ENCODE measurements around the gene SYNC. TPM values are rescaled to one million over a fixed set of nuclear protein-coding genes. Genes with fewer than 3 reads are reported as not detected.

SYNC gene
- 0.07 and 0.45 TPM in 2 replicates for total RNA-seq (2014; rRNA removed; shearing (Covaris generic))

DNA sequence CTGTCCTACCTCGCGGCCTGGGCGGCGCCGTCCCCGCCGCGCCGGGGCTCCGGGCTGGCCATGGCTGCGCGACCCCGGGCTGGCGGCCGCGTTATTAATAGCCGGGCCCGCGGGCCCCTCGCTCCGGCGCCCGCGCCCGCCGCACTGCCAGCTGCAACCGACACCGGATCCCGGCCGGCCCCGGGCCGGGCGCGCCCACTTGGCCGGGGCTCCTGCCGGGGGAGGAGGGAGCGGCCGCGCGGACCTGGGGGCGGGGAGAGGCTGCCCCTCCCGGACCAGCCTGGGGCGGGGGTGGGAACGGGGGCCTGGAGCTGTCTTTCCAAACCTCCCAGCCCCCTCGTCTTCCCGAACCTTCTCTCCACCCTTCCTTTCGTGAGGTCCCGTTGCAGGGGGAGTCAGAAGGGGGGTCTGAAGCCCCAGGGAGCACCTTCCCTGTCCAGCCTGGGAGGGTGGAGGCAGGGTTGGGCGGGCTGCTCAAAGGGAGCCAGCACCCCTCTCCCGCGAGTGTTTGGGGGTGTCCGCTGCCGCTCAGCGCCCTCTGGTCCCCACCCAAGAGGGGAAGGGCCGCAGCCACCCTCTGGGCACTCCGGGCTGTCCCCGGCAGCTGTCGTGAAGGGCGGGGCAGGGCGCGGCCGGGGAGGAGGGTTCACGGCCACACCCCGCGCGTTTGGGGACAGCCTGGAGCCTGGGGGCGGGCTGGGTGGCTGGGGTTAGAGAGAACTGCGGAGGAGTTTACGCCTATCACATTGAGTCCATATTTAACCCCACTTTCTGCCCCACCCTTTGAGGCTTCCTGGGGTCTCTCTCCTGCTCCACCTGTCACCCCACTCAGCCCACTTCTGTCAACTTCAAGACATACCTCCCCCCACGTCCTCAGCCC is at the start of gene SYNC:
Gene SYNC (minus strand): TSS at position 172 of the 880 bp plus-strand sequence. CDS start 110 bp downstream, at position 62.
- peak; percentile 91 for DNase-seq
- Histone ChIP-seq H3K27me3 (ENCODE audit: control insufficient read depth, insufficient read depth, low read length) (peaks cover 33% of the 10 kb centered on the region), H3K36me3 (replicated peaks; ENCODE audit: control insufficient read depth, insufficient read depth, low read length) (no peaks in the 10 kb centered on the region), H3K4me3 (ENCODE audit: insufficient read depth, low read depth, low read length) (peak within 1 kb of the TSS; percentile 56)

DNA sequence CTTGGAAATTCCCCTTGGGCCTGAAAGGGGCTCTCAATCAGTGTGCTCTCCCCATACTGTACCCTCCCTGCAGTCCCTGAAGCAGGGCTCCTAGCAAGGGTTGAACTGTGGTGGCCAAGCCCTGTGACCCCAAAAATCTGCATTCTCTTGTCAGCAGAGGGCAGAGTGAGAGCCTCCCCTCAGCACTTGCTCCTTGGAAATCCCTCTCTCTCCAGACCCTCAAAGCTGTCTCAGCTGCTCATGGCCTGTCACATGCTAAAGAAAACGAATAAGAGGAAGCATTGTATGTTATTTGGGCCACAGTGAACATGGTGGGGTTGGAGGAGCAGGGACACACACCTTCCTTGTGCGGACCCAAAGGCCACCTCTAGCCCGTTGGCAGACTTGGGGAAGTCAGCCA is 47.2 kb upstream of the SYNC start:
- Histone ChIP-seq H3K36me3 (replicated peaks; ENCODE audit: control insufficient read depth, insufficient read depth, low read length) (no peaks in the 10 kb centered on the region), H3K4me3 (ENCODE audit: insufficient read depth, low read depth, low read length) (no peak overlapping the region), H3K27me3 (ENCODE audit: control insufficient read depth, insufficient read depth, low read length) (no peaks in the 10 kb centered on the region)
- no peak for DNase-seq

DNA sequence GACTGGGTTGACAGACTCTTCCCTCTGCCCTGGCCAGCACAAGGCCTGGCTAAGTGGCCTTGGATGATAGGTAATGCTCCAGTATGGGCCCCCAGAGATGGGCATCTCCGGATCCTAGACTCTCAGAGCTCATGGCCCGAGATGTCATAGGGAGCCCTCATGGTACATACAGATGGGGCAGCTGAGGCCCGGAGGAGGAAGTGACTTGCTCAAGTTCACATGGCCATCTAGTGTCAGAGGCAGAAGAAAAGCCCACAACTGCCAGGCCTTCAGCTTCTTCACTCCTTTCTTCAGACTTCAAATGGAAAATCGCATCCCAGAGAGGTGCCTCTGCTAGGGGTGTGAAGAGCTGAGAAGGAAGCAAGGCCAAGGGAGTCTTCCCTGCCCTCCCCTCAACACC is 46.8 kb upstream of the SYNC start:
- Histone ChIP-seq H3K4me3 (ENCODE audit: insufficient read depth, low read depth, low read length) (no peak overlapping the region), H3K36me3 (replicated peaks; ENCODE audit: control insufficient read depth, insufficient read depth, low read length) (no peaks in the 10 kb centered on the region), H3K27me3 (ENCODE audit: control insufficient read depth, insufficient read depth, low read length) (no peaks in the 10 kb centered on the region)
- DNase-seq: no peak

DNA sequence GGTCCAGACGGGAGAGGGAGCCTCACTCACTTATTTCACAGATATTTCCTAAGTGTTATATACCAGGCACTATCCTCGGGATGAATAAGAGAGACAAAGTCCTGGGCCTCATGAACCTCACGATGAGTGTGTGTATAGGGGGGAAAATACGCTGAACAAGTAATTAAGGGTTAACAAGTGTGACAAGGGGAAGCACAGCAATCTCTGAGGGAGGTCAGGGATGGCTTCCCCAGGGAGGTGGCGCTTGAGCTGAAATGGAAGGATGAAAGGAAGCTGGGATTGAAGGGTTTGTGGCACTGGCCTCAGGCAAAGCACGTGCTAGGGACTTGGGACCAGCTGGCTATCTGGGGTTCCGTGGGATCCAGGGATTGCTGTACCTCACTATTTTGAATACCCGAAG is 46.4 kb upstream of the SYNC start:
- Histone ChIP-seq H3K27me3 (ENCODE audit: control insufficient read depth, insufficient read depth, low read length) (no peaks in the 10 kb centered on the region), H3K4me3 (ENCODE audit: insufficient read depth, low read depth, low read length) (no peak overlapping the region), H3K36me3 (replicated peaks; ENCODE audit: control insufficient read depth, insufficient read depth, low read length) (no peaks in the 10 kb centered on the region)
- no peak for DNase-seq

DNA sequence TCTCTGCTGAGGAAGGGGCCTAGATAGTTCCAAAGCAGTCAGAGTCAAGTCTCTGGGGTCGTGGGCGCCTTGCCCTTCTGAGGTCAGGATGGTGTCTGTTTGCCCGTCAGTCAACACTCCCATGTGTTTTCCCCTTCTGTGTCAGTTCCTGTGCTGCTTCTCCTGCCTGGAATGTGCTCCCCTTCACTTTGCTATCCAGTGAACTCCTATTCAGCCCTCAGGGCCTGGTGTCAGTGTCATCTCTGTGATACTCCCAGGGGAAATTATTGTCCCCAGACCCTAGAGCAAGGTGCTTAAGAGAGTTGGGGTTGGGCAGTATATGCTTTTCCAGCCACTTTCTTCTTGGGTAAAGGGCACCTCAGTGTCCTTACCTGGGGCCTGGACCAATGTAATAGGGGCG is 45.8 kb upstream of the SYNC start:
- no peak for DNase-seq
- Histone ChIP-seq H3K36me3 (replicated peaks; ENCODE audit: control insufficient read depth, insufficient read depth, low read length) (no peaks in the 10 kb centered on the region), H3K27me3 (ENCODE audit: control insufficient read depth, insufficient read depth, low read length) (no peaks in the 10 kb centered on the region), H3K4me3 (ENCODE audit: insufficient read depth, low read depth, low read length) (no peak overlapping the region)

DNA sequence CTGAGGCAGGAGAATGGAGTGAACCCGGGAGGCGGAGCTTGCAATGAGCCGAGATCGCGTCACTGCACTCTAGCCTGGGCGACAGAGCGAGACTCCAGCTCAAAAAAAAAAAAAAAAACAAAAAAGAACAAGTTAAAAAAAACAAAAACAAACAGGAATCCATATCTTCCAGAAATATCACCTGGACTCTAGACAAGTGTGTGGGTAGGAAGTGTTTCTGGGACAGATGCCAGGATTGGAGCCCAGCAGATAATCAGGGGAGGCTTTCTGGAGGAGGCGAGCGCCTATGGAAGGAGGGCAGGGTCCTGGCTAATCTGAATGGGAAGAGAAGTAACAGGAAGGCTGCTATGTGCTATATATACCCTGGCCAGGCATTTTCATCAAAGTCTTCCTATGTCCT is 43.6 kb upstream of the SYNC start:
- Histone ChIP-seq H3K27me3 (ENCODE audit: control insufficient read depth, insufficient read depth, low read length) (peaks cover under 1% of the 10 kb centered on the region; the same call in 1 of the 2 replicates), H3K4me3 (ENCODE audit: insufficient read depth, low read depth, low read length) (no peak overlapping the region), H3K36me3 (replicated peaks; ENCODE audit: control insufficient read depth, insufficient read depth, low read length) (no peaks in the 10 kb centered on the region)
- no peak for DNase-seq

DNA sequence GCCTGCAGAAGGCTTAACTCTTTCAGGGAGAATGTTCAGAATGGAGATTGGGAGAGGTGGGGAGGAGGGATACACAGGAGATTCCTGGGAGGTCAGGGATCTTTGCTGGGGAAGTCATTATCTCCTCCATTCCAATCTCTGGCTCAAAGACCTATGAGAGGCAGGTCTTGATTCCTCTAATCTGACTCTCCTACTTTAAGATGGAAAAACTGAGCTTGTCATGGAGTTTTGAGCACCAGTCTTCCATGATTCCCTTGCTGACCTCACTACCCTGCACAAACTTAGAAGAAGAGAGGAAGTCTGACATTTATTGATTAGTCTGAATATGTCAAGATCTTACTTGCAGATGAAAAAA is 41.5 kb upstream of the SYNC start:
- Histone ChIP-seq H3K27me3 (ENCODE audit: control insufficient read depth, insufficient read depth, low read length) (peaks cover 3% of the 10 kb centered on the region), H3K4me3 (ENCODE audit: insufficient read depth, low read depth, low read length) (no peak overlapping the region), H3K36me3 (replicated peaks; ENCODE audit: control insufficient read depth, insufficient read depth, low read length) (no peaks in the 10 kb centered on the region)
- DNase-seq: no peak

DNA sequence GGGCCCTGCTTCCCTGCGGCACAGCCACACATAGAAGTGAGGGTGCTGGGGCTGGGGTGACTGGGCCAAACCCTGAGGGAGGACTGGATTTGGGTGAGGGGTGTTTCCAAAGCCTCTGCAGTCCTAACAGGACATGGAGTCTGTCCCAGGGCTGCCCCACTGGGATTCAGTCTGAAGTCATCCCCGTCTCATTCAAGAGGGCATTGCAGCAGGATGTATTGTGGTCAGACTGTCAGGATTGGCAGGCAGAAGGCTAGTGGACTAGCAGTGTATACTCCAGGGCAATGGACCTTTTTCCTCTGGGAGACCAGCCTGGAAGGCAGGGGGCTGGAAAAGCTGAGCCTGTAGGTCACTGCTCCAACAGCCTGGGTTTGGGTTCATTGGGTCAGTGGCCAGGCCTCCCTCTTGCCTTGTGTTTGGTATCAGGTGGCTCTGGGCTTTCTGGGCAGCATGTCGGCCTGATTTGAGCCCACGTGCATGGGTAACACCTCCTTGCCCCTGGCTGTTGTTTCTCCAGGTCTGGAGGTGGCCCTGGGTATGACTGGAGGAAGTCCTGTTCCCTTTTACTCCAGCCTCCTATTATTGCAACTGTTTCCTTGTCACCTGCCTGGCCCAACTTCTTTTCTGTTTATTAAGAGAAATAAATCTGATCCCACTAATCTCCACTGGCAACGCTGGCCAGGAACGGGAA is 41.0 kb upstream of the SYNC start:
- no peak overlapping the region for H3K4me3 ChIP-seq (ENCODE audit: insufficient read depth, low read depth, low read length)
- peak; percentile 20 for DNase-seq

DNA sequence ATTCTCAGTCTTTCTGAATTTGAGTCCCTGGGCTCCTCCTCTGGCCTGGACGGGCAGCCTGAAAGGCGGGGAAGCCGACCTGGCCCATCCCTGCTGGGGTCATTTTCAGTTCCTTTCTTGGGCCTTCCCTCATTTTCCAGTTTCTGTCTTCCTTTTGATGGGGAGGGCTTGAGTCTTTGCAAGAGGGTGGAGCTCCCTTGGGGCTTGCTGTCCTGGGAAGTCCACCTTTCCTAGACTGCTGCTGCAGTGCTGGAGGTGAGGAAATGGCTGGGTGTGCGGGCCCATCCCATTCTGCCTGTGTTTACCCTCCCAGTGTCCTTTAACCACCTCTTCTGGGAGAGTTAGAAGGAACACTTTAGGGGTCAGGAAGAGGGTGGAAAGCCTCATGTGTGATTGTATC is 40.4 kb upstream of the SYNC start:
- peaks cover 3% of the 10 kb centered on the region for H3K27me3 ChIP-seq (ENCODE audit: control insufficient read depth, insufficient read depth, low read length)
- DNase-seq: peak; percentile 61
- H3K36me3 ChIP-seq (replicated peaks; ENCODE audit: control insufficient read depth, insufficient read depth, low read length): no peaks in the 10 kb centered on the region
- H3K4me3 ChIP-seq (ENCODE audit: insufficient read depth, low read depth, low read length): peak overlapping the region; percentile 81; the same call in 1 of the 2 replicates

More for the DNA sequence above, 41.0 kb upstream of the SYNC start:
- Histone ChIP-seq H3K36me3 (replicated peaks; ENCODE audit: control insufficient read depth, insufficient read depth, low read length) (no peaks in the 10 kb centered on the region), H3K27me3 (ENCODE audit: control insufficient read depth, insufficient read depth, low read length) (peaks cover 3% of the 10 kb centered on the region)

DNA sequence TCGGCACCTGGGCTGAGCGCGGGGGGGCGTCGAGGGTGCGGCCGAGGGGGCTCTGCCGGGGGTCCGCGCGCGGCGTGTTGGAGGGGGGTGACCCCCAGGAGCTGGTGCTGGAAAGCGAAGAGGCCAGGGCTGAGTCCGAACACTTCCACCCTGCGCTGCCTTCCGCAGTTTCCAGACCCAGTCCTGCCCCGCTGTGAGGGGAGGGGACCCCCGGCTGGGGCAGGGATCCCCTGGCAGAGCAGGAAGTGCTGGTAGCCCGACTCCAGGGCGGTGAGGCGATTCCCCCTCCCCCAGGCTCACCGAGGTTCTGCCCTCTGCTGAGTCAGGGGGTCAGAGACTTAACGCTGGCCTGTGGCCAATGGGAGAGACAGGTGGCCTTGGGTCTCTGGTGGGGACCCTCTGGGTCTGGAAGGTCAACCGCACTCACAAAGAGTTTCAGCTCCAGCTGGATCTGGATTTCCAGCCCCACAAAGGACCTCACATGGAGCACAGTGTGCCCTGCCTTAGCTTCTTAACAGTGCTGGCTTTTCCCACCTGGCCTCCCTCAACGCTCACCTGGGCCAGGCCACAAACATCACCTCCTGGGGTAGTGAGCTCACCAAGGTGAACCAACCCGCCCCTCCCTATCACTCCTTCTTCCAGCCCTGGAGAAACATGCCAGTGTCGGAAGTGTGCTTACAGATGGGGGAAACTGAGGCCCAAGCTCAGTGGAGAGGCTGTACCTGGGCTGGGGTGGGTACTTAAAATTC is 39.8 kb upstream of the SYNC start:
- Histone ChIP-seq H3K4me3 (ENCODE audit: insufficient read depth, low read depth, low read length) (peak overlapping the region; percentile 81), H3K36me3 (replicated peaks; ENCODE audit: control insufficient read depth, insufficient read depth, low read length) (no peaks in the 10 kb centered on the region), H3K27me3 (ENCODE audit: control insufficient read depth, insufficient read depth, low read length) (peaks cover 3% of the 10 kb centered on the region)
- DNase-seq: peak; percentile 87

DNA sequence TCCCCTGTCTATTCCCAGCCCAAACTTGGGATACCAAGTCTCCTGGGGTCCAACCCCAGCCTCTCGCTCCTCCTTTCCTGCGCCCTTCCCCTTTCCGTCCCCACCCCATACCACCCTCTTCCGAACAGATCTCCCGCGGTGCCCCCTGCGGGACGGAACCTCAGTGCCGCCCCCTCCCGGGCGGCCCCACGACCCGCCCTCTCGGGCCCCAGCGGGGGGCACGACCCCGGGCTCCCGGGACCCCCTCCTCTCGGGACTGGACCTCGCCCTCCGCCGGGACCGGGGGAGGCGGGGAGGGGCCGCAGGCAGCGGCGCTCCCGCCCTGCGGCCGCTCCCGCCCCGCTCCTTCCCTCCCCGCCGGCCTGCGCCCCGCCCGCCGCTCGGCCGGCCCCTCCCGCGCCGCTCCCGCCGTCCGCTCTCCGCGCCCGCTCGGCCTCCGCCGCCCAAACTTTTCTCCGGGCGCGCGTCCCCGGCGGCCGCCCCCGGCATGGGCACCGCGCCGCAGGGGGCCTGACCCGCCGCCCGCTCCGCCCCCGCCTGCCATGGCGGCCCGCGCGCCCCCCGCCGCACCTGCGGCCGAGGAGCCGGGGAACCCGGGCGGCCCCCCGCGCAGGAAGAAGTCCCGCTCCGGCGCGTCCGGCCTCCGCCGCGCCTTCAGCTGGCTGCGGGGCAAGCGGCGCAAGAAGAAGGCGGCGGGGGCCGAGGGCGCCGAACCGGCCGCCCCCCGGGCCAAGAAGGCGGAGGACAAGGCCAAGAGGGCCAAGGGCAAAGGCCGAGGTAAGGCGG is 39.0 kb upstream of the SYNC start:
- Histone ChIP-seq H3K36me3 (replicated peaks; ENCODE audit: control insufficient read depth, insufficient read depth, low read length) (no peaks in the 10 kb centered on the region), H3K27me3 (ENCODE audit: control insufficient read depth, insufficient read depth, low read length) (peaks cover 3% of the 10 kb centered on the region), H3K4me3 (ENCODE audit: insufficient read depth, low read depth, low read length) (peak overlapping the region; percentile 81)
- peak; percentile 95 for DNase-seq

DNA sequence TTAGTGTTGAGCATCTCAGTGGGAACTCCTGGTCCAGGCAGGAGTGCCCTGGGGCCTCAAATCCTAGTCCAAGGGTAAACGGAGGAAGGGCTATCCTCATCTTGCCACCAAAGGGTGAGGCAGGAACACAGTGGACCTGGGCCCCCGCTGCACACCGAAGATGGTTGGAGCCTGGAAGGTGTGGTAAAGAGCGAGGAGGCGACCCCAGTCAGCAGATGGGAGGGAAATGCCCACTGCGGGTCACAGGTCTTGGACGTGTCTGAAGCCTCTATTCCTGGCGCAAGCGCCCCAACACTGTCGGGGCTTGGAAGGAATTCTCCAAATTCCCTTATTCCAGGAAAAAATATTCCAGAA is 38.5 kb upstream of the SYNC start:
- H3K4me3 ChIP-seq (ENCODE audit: insufficient read depth, low read depth, low read length): peak overlapping the region; percentile 81
- H3K27me3 ChIP-seq (ENCODE audit: control insufficient read depth, insufficient read depth, low read length): peaks cover 3% of the 10 kb centered on the region
- H3K36me3 ChIP-seq (replicated peaks; ENCODE audit: control insufficient read depth, insufficient read depth, low read length): no peaks in the 10 kb centered on the region
- no peak for DNase-seq

DNA sequence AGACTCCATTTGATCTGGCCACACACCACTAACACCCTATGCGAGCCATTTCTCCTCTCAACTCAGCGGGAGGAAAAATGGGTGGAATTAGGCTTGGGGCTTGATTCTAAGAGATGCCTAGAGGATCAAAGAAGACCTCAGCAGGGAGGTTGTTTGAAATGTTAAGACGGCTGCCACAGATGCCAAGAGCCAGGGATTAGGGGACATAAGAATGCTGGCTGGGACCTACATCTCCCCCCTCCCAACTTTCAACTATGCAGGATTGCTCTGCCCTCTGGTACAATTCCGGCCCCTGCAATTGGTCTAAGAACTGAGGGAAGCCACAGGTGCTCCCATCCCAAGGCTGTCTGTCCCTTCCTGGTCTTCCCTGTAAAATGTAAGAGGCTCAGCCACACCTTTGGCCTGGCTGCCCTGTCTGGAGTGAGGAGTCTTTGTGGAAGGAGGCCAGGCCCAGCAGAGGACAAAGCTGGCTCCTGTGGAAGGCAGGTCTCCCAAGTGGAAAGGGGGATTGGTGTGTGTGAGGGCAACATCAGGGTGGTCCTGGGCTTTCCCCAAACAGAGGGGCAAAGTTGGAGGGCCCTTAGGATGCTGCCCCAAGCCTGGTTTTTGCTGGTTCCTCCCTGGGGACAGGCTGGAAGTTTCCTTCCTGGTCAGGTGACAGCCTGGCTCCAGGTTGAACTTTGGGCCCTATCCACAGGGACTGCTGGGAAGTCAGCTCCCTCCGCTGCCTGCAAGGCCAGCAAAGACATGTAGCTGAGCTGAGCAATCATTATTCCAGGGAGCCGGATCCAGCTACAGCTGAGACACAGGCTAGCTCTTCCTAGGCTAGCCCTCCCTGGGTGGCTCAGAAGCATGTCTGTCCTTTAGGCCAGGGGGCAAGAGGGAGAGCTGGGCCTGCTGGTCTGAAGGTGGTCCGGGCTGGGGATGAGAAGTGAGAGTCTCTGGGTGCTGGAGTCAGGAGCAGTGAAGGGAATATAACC is 34.5 kb upstream of the SYNC start:
- Histone ChIP-seq H3K4me3 (ENCODE audit: insufficient read depth, low read depth, low read length) (no peak overlapping the region), H3K27me3 (ENCODE audit: control insufficient read depth, insufficient read depth, low read length) (peaks cover 3% of the 10 kb centered on the region), H3K36me3 (replicated peaks; ENCODE audit: control insufficient read depth, insufficient read depth, low read length) (no peaks in the 10 kb centered on the region)
- DNase-seq: peak; percentile 90

Data from H7 (cell line).